SK-N-MC (cell line): ENCODE data around the gene RBM20.

Experiments used
- EZH2 ChIP-seq: fragments of 200-600 bp; sonication (generic); IDR thresholded peaks from one replicate; pipeline ENCODE4 v1.6.1; 2017; ENCODE audit warnings: antibody characterized with exemption
- FOXP2 ChIP-seq: optimal IDR thresholded peaks from 2 replicates; pipeline ENCODE3; 2011; ENCODE audit warnings: mild to moderate bottlenecking, moderate library complexity; ENCODE audit not compliant: insufficient read depth; ENCODE audit errors: extremely low read length, control extremely low read depth
- POLR2AphosphoS5 ChIP-seq: IDR thresholded peaks from 2 replicates; pipeline ENCODE4 v1.6.1; 2012; ENCODE audit warnings: mild to moderate bottlenecking, low read depth, low read length, borderline replicate concordance

GRCh38 chr10:110790913-110791506 lies 146.9 kb downstream of the RBM20 start:
- no peak for TF ChIP-seq EZH2
- TF ChIP-seq POLR2AphosphoS5, result no peak
- no peak for TF ChIP-seq FOXP2
